Placental epithelial cell (primary cell): ENCODE results near the gene GXYLT2. TPM values are rescaled to one million over a fixed set of nuclear protein-coding genes. Genes with fewer than 3 reads are reported as not detected.

Source experiments
- small RNA-seq: library from RNA; depleted of rRNA; stranded (forward); fragments of <200 nt; gene quantifications from one replicate; pipeline ENCODE3, GENCODE V24; 2012
- total RNA-seq: library from RNA; depleted of rRNA; stranded (reverse); fragments of >200 nt; gene quantifications from 2 replicates; pipeline ENCODE4 v1.2.3, GENCODE V29; 2012

The GXYLT2 gene
- total RNA-seq, result 0.65 and 0.79 TPM in 2 replicates

GRCh38 chr3:72887705-72888545 is at the start of gene GXYLT2:
TSS of gene GXYLT2 (plus strand) at chr3:72888046. CDS start at chr3:72888234, 188 bp downstream.

GRCh38 chr3:72847751-72848702 is 39.8 kb upstream of the GXYLT2 start, which contains the start of gene SHQ1:
TSS of gene SHQ1 (minus strand) at chr3:72848445. CDS start at chr3:72848340, 105 bp downstream.

GRCh38 chr3:72996473-72997333 is 108.9 kb downstream of the GXYLT2 start, which contains the start of gene PPP4R2:
TSS of gene PPP4R2 (plus strand) at chr3:72996811. CDS start at chr3:72997038, 227 bp downstream.

Small RNA genes lying within 50 kb of the gene (small RNA-seq; reads per million reads assigned to genes)
- gene RF00017, result not detected

Other genes with a start within 250 kb of the GXYLT2 start
- gene SHQ1, start 39.6 kb upstream of the GXYLT2 start, total RNA-seq, result 14.1 and 18.5 TPM in 2 replicates
- 62.9 and 68.7 TPM in 2 replicates for gene PPP4R2, start 108.8 kb downstream of the GXYLT2 start, total RNA-seq
- 8.9 and 9.8 TPM in 2 replicates for gene EBLN2, start 173.6 kb downstream of the GXYLT2 start, total RNA-seq